ENCODE results near the gene OR4Q3.
"Not testable (repeated sequence)": the region's sequence is repeated elsewhere in the genome, so short reads cannot be mapped to it uniquely, and the experiment has no call there.

The OR4Q3 gene

DNA sequence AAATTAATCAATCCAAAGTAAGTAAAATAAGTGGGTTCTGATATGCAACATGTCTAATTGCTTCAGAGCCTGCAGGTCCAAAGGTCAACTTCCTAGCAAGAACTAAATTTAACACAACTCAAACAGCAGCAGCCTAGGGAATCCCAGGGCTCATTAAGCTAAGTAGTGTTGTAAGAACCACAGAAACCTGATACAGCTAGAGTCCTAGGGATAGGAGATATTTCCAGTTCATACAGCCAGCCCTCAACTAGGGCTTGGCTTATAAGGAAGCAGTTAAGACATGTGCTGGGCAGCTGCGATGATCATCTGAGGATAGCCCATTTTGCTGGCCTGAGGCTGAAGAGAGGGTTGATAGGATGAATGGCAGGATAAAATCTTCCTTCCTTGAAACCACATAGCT, at the start of gene OR4Q3:
Gene OR4Q3 (plus strand): TSS at position 316 of the 400 bp plus-strand sequence.
- DNase-seq, result no peak

DNA sequence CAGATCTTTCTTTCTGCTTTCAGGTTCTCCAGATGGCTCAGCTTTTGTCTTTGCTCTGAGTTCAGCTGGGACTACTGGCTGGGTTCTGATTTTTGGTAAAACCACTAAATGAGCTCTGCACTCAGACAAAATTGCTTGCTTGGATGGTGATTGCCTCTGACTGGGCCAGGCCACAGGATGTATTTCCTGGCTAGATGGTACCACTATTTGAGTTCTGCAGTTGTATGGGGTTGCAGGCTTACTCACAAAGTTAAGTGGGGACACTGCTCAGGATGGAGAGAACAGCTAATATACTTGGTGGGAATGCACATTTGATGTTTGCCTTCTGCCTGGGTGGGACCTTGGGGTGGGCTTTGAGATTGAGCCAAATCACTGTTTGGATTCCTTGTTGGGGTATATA, 14.0 kb upstream of the OR4Q3 start:
- no peak for DNase-seq

DNA sequence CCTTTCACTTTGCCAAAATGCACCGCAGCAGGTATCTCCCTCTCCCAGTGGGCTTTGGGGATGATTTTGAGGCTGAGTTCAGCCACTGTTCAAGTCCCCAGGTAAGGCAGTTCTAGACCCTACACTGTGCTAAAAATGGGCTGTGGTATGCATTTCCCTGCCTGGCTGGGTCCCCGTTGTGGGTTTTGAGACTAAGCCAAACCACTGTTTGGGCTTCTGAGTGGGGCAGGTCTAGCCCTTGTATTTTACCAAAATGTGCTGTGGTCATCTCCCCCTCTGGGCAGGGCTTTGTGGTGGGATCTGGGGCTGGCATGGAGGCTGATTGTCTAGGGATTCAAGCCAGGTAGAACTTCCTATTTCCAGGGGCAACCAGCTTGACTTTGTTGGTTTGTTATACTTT, 13.6 kb upstream of the OR4Q3 start:
- no peak for DNase-seq

DNA sequence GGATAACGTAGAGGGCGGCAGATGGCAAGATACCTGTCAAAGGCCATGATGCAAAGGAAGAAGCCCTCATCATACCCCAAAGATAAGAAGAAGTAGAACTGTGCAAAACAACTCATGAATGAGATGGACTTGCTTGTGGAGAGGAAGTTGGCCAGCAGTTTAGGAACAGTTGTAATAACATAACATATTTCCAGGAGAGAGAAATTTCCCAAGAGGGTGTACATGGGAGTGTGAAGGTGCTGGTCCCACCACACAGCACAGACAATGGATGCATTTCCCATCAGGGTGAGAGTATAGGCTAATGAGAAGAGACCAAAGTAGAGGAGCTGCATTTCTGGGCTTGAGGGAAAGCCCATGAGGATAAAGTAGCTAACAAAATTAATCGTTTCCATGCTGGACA, 9.5 kb upstream of the OR4Q3 start:
- DNase-seq, result not testable (repeated sequence)

- not testable (repeated sequence) for DNase-seq
These were observed 8.9 kb downstream of the OR4Q3 start for GRCh38 chr14:19752316-19752715.

GRCh38 chr14:19754172-19754571, 10.8 kb downstream of the OR4Q3 start:
- DNase-seq, result no peak

DNA sequence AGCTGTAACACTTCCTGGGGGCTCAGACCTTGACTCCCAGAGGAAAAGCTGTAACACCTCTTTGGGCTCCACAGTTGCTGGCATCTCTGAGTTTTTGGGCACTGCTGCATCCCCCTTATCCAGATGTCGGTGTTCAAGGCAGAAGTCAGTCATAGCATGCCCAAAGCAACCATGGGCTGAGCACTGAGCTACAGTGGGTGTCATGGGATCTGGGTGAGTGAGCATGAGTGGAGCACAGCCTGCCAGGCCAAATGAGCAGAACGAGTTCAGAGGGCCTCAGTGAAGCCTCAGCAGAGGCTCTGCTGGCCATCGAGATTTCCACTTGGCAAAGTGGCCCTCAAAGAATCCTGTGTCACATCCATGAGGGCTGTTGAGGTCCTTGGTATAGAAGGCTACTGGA, 28.1 kb downstream of the OR4Q3 start:
- DNase-seq, result not testable (repeated sequence)

GRCh38 chr14:19771895-19772430, 28.6 kb downstream of the OR4Q3 start:
- peak in 1 of 51 donors; percentile 1 for DNase-seq

GRCh38 chr14:19772454-19772853, 29.1 kb downstream of the OR4Q3 start:
- DNase-seq, result not testable (repeated sequence)

DNA sequence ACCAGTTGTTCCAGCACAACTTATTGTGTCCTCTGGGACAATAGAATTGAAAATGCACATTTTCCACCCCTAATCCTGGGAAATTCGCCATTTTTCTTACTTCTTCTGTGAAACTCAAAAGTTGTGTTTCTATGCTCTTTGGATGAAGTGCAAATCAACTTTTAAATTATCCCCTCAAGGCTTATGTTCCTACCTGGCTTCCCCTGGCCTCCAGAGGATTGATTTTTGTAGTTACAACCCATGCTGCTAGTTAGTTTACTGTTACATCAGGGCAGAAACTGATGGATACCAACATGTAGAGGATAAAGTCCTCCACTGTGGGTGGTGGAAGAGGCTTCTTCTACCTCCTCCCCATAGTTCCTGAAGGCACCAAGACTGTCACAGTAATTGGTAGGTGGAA, 29.8 kb downstream of the OR4Q3 start, which contains the start of gene OR4M1:
Gene OR4M1 (plus strand): TSS at position 301 of the 400 bp plus-strand sequence. CDS start 6,819 bp downstream, outside the sequence.
- not testable (repeated sequence) for DNase-seq

DNA sequence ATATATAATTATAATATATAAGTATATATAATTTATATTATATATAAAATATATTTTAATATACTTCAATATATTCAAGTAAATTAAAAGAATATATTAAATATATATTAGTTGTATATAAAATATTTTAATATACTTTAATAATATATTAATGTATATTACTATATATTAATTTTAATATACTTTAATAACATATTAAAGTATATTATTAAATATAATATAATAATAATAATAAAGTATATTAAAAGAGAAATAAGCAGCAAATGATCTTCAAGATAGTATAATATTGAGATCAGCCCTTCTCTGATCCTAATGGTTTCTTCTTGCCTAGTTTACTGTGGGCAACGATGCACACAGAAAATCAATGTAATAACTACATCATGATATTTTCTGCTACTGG, 32.2 kb downstream of the OR4Q3 start:
- no peak for DNase-seq

DNA sequence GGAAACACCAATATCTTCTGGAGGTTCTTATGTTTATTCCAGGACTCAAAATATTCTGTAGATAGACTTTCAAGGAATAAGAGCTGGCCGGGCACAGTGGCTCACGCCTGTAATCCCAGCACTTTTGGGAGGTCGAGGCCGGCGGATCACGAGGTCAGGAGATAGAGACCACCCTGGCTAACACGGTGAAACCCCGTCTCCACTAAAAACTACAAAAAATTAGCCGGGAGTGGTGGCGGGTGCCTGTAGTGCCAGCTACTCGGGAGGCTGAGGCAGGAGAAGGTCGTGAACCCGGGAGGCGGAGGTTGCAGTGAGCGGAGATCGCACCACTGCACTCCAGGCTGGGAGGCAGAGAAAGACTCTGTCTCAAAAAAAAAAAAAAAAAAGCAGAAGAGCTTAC, 42.5 kb downstream of the OR4Q3 start:
- DNase-seq, result not testable (repeated sequence)

DNA sequence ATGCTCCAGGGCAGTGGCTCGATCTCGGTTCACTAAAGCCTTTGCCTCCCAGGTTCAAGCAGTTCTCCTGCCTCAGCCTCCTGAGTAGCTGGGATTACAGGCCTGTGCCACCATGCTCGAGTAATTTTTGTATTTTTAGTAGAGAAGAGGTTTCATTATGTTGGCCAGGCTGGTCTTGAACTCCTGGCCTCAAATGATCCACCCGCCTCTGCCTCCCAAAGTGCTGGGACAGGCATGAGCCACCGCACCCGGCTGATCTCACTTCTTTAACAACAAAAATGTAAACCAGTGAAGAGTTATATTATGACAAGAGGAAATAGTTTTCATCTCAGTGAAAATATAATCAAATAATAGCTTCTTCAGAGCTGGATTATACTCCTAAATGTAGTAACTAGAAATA, 43.9 kb downstream of the OR4Q3 start:
- DNase-seq, result not testable (repeated sequence)

DNA sequence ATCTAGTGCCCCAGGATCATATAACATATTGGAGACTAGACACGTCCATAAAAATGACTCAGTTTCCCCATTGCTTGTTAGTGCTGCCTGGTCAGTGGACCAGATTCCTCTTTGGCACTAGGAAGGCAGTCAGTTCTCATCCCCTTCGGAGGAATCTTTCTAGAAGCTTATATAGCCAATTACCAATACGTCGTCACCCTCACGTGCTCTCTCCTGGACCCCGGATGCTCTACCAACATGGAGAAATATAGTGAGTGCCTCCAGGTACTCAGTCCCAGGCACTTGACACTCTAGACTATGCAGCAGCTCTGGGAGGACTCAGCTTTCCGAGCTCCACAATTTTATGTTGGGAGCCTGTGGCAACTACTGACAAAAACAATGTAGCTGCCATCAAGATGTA, 44.8 kb downstream of the OR4Q3 start:
- not testable (repeated sequence) for DNase-seq

DNA sequence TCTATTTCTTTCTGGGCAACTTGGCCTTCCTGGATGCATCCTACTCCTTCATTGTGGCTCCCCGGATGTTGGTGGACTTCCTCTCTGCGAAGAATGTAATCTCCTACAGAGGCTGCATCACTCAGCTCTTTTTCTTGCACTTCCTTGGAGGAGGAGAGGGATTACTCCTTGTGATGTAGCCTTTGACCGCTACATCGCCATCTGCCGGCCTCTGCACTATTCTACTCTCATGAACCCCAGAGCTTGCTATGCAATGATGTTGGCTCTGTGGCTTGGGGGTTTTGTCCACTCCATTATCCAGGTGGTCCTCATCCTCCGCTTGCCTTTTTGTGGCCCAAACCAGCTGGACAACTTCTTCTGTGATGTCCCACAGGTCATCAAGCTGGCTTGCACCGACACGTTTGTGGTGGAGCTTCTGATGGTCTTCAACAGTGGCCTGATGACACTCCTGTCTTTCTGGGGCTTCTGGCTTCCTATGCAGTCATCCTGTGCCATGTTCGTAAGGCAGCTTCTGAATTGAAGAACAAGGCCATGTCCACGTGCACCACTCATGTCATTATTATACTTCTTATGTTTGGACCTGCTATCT, 53.2 kb downstream of the OR4Q3 start:
- not testable (repeated sequence) for DNase-seq

Data from hypothalamus (tissue), 51 donors.